T-cell (primary cell): ENCODE data around the gene KIAA1671. TPM values are rescaled to one million over a fixed set of nuclear protein-coding genes. Genes with fewer than 3 reads are reported as not detected.
"Not testable (repeated sequence)": the region's sequence is repeated elsewhere in the genome, so short reads cannot be mapped to it uniquely, and the experiment has no call there.

Source experiments
- ATAC-seq, 4 experiments: fragments of 200-7000 bp in 3 of 4; fragments of 150-1000 bp in 1 of 4; cut with Tn5 transposase; replicated peaks in 1 of 4; 1 replicate in 3 of 4; 2 replicates in 1 of 4; pipeline ENCODE4 v1.10.0; 2021; ENCODE audit warnings: moderate library complexity in 3 of 4, mild to moderate bottlenecking in 2 of 4, moderate number of reproducible peaks in 1 of 4
- CTCF ChIA-PET, 2 donors: fragments of 300-600 bp; sonication (Branson Sonifier 250); formaldehyde crosslinking; loops; one replicate each; lab custom pipeline; 2022; ENCODE audit warnings: antibody characterized with exemption in 2 of 2; lab: Charles Lee
- POLR2A ChIA-PET, 2 donors: fragments of 300-600 bp; sonication (Branson Sonifier 250); formaldehyde crosslinking; loops; one replicate each; lab custom pipeline; 2022; ENCODE audit warnings: antibody characterized with exemption in 2 of 2; lab: Charles Lee
- DNase-seq, 35 experiments: peaks; one replicate each; pipeline versions ENCODE4 v3.0.0 to v3.0.0-alpha.2; 2013 to 2023
- H3K27ac ChIP-seq: one replicate; pipeline ENCODE4 v1.5.1; 2013; ENCODE audit warnings: low read length
- H3K27me3 ChIP-seq, 2 experiments: replicated peaks in 1 of 2; 1 replicate in 1 of 2; 2 replicates in 1 of 2; pipeline versions ENCODE4 v1.6.1 to v1.7.0; 2013; ENCODE audit warnings: low read length in 1 of 2, mixed read lengths in 1 of 2; ENCODE audit not compliant: control insufficient read depth in 2 of 2, insufficient read depth in 2 of 2; ENCODE audit errors: extremely low read depth in 1 of 2
- H3K36me3 ChIP-seq, 2 donors: 1 replicate in 1 of 2; 2 replicates in 1 of 2; pipeline versions ENCODE4 v1.6.1 to v1.7.0; 2013; ENCODE audit warnings: low read length in 1 of 2; ENCODE audit not compliant: control insufficient read depth in 2 of 2, insufficient read depth in 1 of 2; ENCODE audit errors: extremely low read depth in 1 of 2
- H3K4me1 ChIP-seq, 2 experiments: 1 replicate in 1 of 2; 2 replicates in 1 of 2; pipeline versions ENCODE4 v1.6.1 to v1.7.0; 2013; ENCODE audit warnings: low read length in 2 of 2, mixed read lengths in 1 of 2; ENCODE audit not compliant: insufficient read depth in 2 of 2, control insufficient read depth in 1 of 2; ENCODE audit errors: extremely low read depth in 1 of 2
- H3K4me3 ChIP-seq, 2 donors: 1 replicate in 1 of 2; 2 replicates in 1 of 2; pipeline versions ENCODE4 v1.5.1 to v1.7.0; 2013; ENCODE audit warnings: mild to moderate bottlenecking in 2 of 2, low read length in 1 of 2, moderate library complexity in 1 of 2; ENCODE audit not compliant: control insufficient read depth in 1 of 2; ENCODE audit errors: extremely low read depth in 1 of 2
- H3K9me3 ChIP-seq: 2 replicates; pipeline ENCODE4 v1.7.0; 2013
- H3K27ac Mint-ChIP-seq, 2 donors: one replicate each; pipeline ENCODE4 v1.8.0; 2020 to 2021; ENCODE audit warnings: mild to moderate bottlenecking in 2 of 2, mixed read lengths in 2 of 2
- H3K27me3 Mint-ChIP-seq, 2 donors: one replicate each; pipeline ENCODE4 v1.8.0; 2021 to 2022; ENCODE audit warnings: mixed read lengths in 2 of 2
- H3K36me3 Mint-ChIP-seq: one replicate; pipeline ENCODE4 v1.8.0; 2021; ENCODE audit warnings: mixed read lengths
- H3K4me1 Mint-ChIP-seq, 3 donors: one replicate each; pipeline ENCODE4 v1.8.0; 2020 to 2022; ENCODE audit warnings: mixed read lengths in 3 of 3, mild to moderate bottlenecking in 1 of 3
- H3K4me3 Mint-ChIP-seq, 3 donors: one replicate each; pipeline ENCODE4 v1.8.0; 2020 to 2022; ENCODE audit warnings: mild to moderate bottlenecking in 3 of 3, mixed read lengths in 3 of 3, moderate library complexity in 3 of 3
- H3K9me3 Mint-ChIP-seq, 3 donors: one replicate each; pipeline ENCODE4 v1.8.0; 2020 to 2022; ENCODE audit warnings: mixed read lengths in 3 of 3
- WGBS: methylation state at CpG from one replicate; pipeline ENCODE4 v1.1.5; 2013; ENCODE audit warnings: missing lambda C conversion rate; ENCODE audit not compliant: insufficient coverage; 5-methylcytosine and 5-hydroxymethylcytosine counted together
- total RNA-seq, 35 experiments: library from RNA in 6 of 35; stranded (reverse) in 6 of 35; fragments of 120-200 nt in 1 of 35; gene quantifications; one replicate each; pipeline versions ENCODE4 v1.2.1 to v1.2.4 and lab custom pipeline; 2013 to 2026

KIAA1671 gene
- total RNA-seq, 5 donors from 2014 or later (not counting 1 experiment from before 2014, with no cell fraction given) = 5.1 to 20.3 (median 9.0) TPM

DNA sequence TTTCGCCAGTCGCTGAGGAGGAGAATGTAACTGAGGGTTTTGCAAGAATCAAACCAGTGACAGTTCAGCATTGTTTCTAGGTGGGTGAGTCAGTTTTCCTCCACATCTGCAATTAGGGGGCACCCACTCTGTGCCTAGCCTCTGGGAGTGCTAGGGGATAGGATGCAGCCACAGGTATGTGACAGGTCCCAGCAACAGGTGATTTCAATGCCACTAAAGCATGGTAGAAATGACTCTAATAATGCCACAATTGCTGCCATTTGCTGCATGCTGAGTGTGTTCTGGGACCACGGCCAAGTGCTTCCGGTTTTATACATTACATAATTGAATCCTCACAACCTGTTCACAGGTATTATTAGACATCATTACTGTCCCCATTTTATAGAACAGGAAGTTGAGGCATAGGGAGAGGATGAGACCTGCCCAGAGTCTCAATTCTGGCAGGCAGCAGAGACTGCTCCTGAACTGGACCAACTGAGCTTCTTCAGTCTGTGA is 267.5 kb downstream of the KIAA1671 start:
- POLR2A ChIA-PET = no interaction called here
- DNase-seq (no peak), ATAC-seq (no peak)
- Histone ChIP-seq H3K27me3 (peaks cover 2 to 28% of the 10 kb centered on the region in 2 experiments), H3K36me3 (no peaks in the 10 kb centered on the region), H3K9me3 (no peaks in the 10 kb centered on the region), H3K4me3 (no peak overlapping the region), H3K27ac (no peak overlapping the region), H3K4me1 (no peaks in the 10 kb centered on the region)
- Mint-ChIP-seq H3K36me3 (no peaks in the 10 kb centered on the region), H3K27me3 (peaks cover 25 to 32% of the 10 kb centered on the region in 2 donors), H3K4me3 (no peak overlapping the region), H3K4me1 (no peaks in the 10 kb centered on the region), H3K9me3 (peaks cover 0 to 1% (median 0%) of the 10 kb centered on the region in 3 donors), H3K27ac (no peak overlapping the region)
- CTCF ChIA-PET = no interaction called here
- WGBS = no CpG with 5 or more reads among the region's 4 CpGs

GRCh38 chr22:25221790-25222189 is 269.3 kb downstream of the KIAA1671 start:
- Histone ChIP-seq H3K9me3 (no peaks in the 10 kb centered on the region), H3K36me3 (no peaks in the 10 kb centered on the region), H3K4me3 (no peak overlapping the region), H3K27me3 (peaks cover 0 to 31% of the 10 kb centered on the region in 2 experiments), H3K27ac (no peak overlapping the region), H3K4me1 (no peaks in the 10 kb centered on the region)
- Mint-ChIP-seq H3K27ac (no peak overlapping the region), H3K36me3 (no peaks in the 10 kb centered on the region), H3K4me1 (no peaks in the 10 kb centered on the region), H3K4me3 (no peak overlapping the region), H3K27me3 (peaks cover 18 to 26% of the 10 kb centered on the region in 2 donors), H3K9me3 (no peaks in the 10 kb centered on the region)
- ChIA-PET CTCF (no interaction called here), POLR2A (no interaction called here)
- ATAC-seq (no peak), DNase-seq (no peak)
- 65% methylated on average over 7 of the region's 8 CpGs for WGBS

DNA sequence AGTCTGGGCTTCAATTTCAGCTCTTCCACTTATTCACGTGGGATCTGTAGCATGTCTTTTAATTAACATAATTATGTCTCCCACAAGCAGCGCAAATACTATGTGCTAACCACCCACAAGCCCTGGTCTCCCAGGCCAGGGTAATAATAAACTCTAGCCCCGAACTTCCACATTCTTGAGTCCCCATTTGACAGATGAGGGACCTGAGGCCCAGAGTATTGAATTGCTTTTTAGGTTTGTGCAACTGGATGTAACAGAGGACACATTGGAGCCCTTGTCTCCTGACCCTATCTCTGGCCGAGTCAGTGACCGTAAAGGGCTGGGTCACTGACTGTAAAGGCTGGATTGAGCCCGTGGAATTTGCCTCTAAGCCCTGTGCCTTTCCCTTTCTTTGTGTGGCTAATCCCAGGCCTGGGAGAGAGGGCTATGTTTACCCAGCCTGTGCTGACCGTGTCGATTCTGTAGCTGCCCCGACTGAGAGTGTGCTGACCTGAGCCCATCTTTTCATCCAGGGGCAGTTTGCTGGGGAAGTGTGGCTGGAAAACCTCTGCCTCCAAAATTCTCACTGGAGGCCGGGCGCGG is 270.8 kb downstream of the KIAA1671 start:
- H3K27me3 ChIP-seq = peaks cover 0 to 28% of the 10 kb centered on the region in 2 experiments
- 70% methylated on average over 7 of the region's 12 CpGs for WGBS

DNA sequence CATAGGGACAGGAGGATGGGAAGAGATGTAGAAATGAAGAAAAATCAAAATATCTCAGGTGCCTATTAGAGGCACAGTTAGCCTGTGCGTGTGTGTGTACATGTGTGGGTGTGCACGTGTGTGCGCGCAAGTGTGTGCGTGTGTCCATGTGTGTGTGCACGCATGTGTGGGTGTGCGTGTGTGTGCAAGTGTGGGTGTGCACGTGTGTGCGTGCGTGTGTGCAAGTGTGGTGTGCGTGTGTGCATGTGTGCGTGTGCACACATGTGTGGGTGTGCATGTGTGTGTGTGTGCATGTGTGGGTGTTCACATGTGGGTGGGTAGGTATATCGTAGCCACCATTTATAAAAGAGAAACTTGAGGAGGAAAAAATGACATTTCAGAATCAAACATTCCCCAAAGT is 276.3 kb downstream of the KIAA1671 start:
- no peaks in the 10 kb centered on the region for H3K4me1 Mint-ChIP-seq

More for the DNA sequence above, 270.8 kb downstream of the KIAA1671 start:
- Mint-ChIP-seq H3K27ac (no peak overlapping the region), H3K4me1 (no peaks in the 10 kb centered on the region), H3K4me3 (no peak overlapping the region), H3K27me3 (peaks cover 18 to 23% of the 10 kb centered on the region in 2 donors), H3K9me3 (no peaks in the 10 kb centered on the region), H3K36me3 (no peaks in the 10 kb centered on the region)
- DNase-seq (no peak), ATAC-seq (no peak)
- ChIA-PET POLR2A (no interaction called here), CTCF (interaction anchor here in 1 of 2 donors (0.7 kb wide), 1 partner anchor 290 kb away, joined by 4 read pairs; no protein-coding TSS in a partner anchor)
- Histone ChIP-seq H3K27ac (no peak overlapping the region), H3K9me3 (no peaks in the 10 kb centered on the region), H3K4me3 (no peak overlapping the region), H3K4me1 (no peaks in the 10 kb centered on the region), H3K36me3 (no peaks in the 10 kb centered on the region)

GRCh38 chr22:25230760-25231159 is 278.2 kb downstream of the KIAA1671 start:
- H3K27me3 ChIP-seq = peaks cover 0 to 31% of the 10 kb centered on the region in 2 experiments
- H3K4me1 Mint-ChIP-seq, H3K9me3 Mint-ChIP-seq, ATAC-seq, H3K36me3 ChIP-seq, H3K27ac Mint-ChIP-seq, POLR2A ChIA-PET, DNase-seq, H3K9me3 ChIP-seq, H3K36me3 Mint-ChIP-seq, H3K4me3 Mint-ChIP-seq, H3K4me1 ChIP-seq, H3K27ac ChIP-seq, H3K4me3 ChIP-seq, CTCF ChIA-PET: not testable (repeated sequence)
- peaks cover 28 to 41% of the 10 kb centered on the region in 2 donors for H3K27me3 Mint-ChIP-seq
- WGBS = no CpG with 5 or more reads among the region's 2 CpGs

More for the DNA sequence above, 276.3 kb downstream of the KIAA1671 start:
- Histone ChIP-seq H3K27me3 (peaks cover 0 to 29% of the 10 kb centered on the region in 2 experiments), H3K4me1 (no peaks in the 10 kb centered on the region), H3K36me3 (no peaks in the 10 kb centered on the region), H3K27ac (no peak overlapping the region), H3K4me3 (no peak overlapping the region), H3K9me3 (no peaks in the 10 kb centered on the region)
- no peak for ATAC-seq
- CTCF ChIA-PET = no interaction called here
- no peak for DNase-seq
- no peak overlapping the region for H3K4me3 Mint-ChIP-seq
- POLR2A ChIA-PET = no interaction called here
- WGBS = 97% methylated on average over 12 of the region's 13 CpGs
- no peaks in the 10 kb centered on the region for H3K36me3 Mint-ChIP-seq
- H3K27me3 Mint-ChIP-seq = peaks cover 18 to 28% of the 10 kb centered on the region in 2 donors
- no peaks in the 10 kb centered on the region for H3K9me3 Mint-ChIP-seq
- H3K27ac Mint-ChIP-seq = no peak overlapping the region

GRCh38 chr22:25232301-25232700 is 279.8 kb downstream of the KIAA1671 start:
- CTCF ChIA-PET = no interaction called here
- H3K9me3 ChIP-seq = no peaks in the 10 kb centered on the region
- H3K9me3 Mint-ChIP-seq = no peaks in the 10 kb centered on the region

More at GRCh38 chr22:25232301-25232700, 279.8 kb downstream of the KIAA1671 start:
- Histone ChIP-seq H3K27me3 (peaks cover under 1 to 42% of the 10 kb centered on the region in 2 experiments), H3K4me3 (no peak overlapping the region), H3K4me1 (peaks cover 0 to 6% of the 10 kb centered on the region in 2 experiments), H3K36me3 (no peaks in the 10 kb centered on the region), H3K27ac (no peak overlapping the region)
- POLR2A ChIA-PET = interaction anchor here in 1 of 2 donors (0.6 kb wide), 1 partner anchor 530 kb away, joined by 4 read pairs; no protein-coding TSS in a partner anchor
- Mint-ChIP-seq H3K36me3 (no peaks in the 10 kb centered on the region), H3K27ac (no peak overlapping the region), H3K27me3 (peaks cover 28 to 53% of the 10 kb centered on the region in 2 donors), H3K4me1 (peaks cover 3 to 5% (median 5%) of the 10 kb centered on the region in 3 donors), H3K4me3 (no peak overlapping the region)
- no peak for DNase-seq
- ATAC-seq = no peak
- 96% methylated on average over 4 of the region's 5 CpGs for WGBS
